Tibial nerve (tissue), 4 donors: ENCODE results near the gene RAB40C.

Source experiments
- CTCF ChIP-seq, 5 experiments: fragments of 200-600 bp in 3 of 5; fragments of 450-650 bp in 2 of 5; sonication (generic) in 3 of 5; IDR thresholded peaks; one replicate each; pipeline ENCODE4 v1.5.1; 2016 to 2019; ENCODE audit warnings: antibody characterized with exemption in 5 of 5, mild to moderate bottlenecking in 3 of 5, moderate library complexity in 2 of 5
- EP300 ChIP-seq, 2 donors: sonication (generic); formaldehyde crosslinking; IDR thresholded peaks; one replicate each; pipeline ENCODE4 v1.6.1; 2017; ENCODE audit warnings: antibody characterized with exemption in 2 of 2, mild to moderate bottlenecking in 1 of 2
- POLR2A ChIP-seq, 2 donors: fragments of 450-650 bp; IDR thresholded peaks; one replicate each; pipeline ENCODE4 v1.6.1; 2017; ENCODE audit warnings: antibody characterized with exemption in 2 of 2, mild to moderate bottlenecking in 2 of 2, moderate library complexity in 2 of 2

- TF ChIP-seq CTCF (IDR thresholded peaks at IDR 0.05) (no peak), POLR2A (IDR thresholded peaks at IDR 0.05) (no peak), EP300 (IDR thresholded peaks at IDR 0.05) (no peak)
Measured at GRCh38 chr16:643050-643368, 53.1 kb downstream of the RAB40C start.
